Activated CD4-positive, CD25-positive, alpha-beta regulatory T cell treated with anti-CD3 and anti-CD28 coated beads, Interleukin-2, amount 50 U/mL, for 16 hours (primary cell): ENCODE data around the gene OR2A25.

Experiments
- DNase-seq: peaks from one replicate; pipeline ENCODE4 v3.0.0-alpha.2; 2020; ENCODE audit warnings: low read depth, low spot score

OR2A25 gene

GRCh38 chr7:144074374-144074773, 4.8 kb downstream of the OR2A25 start:
- no peak for DNase-seq

DNA sequence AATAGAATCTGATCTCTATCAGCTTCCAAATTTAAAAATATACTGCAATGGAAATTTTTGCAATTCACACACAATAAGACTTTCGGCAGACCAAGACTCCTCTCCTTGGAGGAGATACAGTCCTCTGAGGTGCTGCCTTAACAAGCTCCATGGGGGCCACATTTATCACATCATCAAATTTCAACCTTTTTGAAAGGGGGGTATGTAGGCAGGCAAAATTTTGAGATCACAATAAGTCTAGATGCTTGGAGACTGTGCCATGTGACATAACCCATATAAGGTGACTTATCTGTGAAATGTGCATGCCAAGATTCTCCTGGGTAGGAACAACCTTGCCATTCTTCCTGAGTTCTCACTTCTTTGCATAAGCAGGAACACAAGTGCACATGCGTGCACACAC, 16.4 kb downstream of the OR2A25 start, which contains the start of gene OR2A12:
Gene OR2A12, plus strand, starts transcription at position 301 of the 400 bp plus-strand sequence. CDS start 8,830 bp downstream, outside the sequence.
- DNase-seq, result no peak

GRCh38 chr7:144086730-144087129, 17.1 kb downstream of the OR2A25 start:
- no peak for DNase-seq

DNA sequence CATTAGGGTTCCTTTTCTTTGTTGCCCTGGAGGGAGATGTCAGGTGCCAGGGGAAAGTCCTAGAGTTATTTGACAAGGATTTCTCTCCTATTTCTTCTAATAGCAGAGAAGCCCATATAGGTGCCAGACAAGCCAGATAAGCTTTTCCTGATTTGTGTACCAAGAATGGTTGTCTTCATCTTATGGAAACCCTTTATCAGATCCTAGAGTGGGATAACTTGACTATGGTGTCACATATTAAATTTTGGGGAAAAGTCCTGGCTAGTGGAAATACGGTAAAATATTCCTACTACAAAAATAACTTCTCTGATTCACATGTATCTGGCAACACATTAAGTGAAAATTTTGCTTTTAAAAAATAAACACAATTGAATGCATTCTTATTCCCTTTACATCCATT, 17.6 kb downstream of the OR2A25 start:
- DNase-seq, result no peak

DNA sequence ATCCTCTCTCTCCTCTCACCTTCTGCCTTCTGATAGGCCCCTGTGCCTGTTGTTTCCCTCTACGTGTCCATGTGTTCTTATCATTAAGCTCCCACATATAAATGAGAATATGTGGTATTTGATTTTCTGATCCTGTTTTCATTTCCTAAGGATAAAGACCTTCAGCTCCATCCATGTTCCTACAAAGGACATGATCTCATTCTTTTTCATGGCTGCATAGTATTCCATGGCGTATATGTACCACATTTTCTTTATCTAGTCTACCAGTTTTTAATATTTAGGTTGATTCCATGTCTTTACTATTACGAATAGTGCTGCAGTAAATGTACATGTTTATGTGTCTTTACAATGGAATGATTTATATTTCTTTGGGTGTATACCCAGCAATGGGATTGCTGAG, 21.1 kb downstream of the OR2A25 start:
- no peak for DNase-seq

DNA sequence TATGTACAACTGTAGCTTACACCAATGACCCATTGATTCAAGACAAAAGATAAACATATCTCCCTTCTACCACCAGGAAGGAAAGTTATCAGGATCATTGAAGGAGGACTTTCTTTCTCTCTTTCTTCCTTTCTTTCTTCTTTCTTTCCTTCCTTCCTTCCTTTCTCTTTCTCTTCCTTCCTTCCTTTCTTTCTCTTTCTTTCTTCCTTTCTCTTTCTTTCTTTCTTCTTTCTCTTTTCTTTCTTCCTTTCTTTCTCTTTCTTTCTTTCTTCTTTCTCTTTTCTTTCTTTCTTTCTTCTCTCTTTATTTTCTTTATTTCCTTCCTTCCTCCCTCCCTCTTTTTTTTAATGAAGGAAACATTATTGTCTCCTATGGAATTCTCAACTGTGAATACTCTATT, 29.2 kb downstream of the OR2A25 start:
- DNase-seq, result no peak

DNA sequence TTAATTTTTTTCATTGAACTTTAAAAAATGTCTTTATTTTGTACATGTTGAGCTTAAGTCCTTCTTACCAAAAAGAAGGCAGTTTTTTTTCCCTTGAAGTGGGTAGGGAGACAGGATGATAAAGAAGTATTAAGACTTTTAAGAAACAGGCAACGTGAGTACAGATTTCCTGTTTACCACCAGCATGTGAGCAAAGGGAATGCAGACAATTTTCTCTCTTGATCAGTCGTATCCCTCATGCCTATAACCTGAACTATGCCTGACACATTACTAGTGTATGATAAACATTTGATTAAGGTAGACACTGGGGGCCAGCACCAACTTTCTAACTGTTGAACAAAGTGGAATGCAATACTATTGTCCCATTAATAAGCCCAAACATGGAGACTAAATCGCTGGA, 31.0 kb downstream of the OR2A25 start:
- no peak for DNase-seq

- DNase-seq, result no peak
Observed at GRCh38 chr7:144102041-144102440, 32.4 kb downstream of the OR2A25 start.

- DNase-seq, result no peak
Observed at GRCh38 chr7:144105211-144105610, 35.6 kb downstream of the OR2A25 start.

GRCh38 chr7:144109283-144109682, 39.7 kb downstream of the OR2A25 start, which contains the start of gene OR2A2:
Gene OR2A2 (plus strand): TSS chr7:144109583. CDS start chr7:144109583, 0 bp downstream.
- no peak for DNase-seq

GRCh38 chr7:144110272-144110671, 40.7 kb downstream of the OR2A25 start:
- no peak for DNase-seq

DNA sequence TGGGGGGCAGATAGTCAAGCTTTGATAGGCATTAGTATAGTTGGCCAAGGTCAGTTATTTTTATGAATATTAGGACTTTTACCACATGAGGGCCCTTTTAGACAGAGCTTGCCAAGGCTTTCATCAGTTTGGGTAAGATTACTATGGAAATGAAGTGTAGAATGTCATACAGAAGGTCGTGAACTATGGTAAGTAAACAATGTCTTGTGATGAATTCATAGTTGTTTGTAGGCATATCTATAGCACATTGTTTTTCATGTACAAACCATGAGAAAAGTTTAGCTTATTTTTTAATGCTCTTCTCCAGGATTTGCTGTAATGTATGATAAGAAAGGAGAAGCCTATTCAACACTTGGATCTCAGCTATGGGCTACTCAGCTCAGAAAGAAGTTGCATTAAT, 44.0 kb downstream of the OR2A25 start:
- DNase-seq, result no peak

DNA sequence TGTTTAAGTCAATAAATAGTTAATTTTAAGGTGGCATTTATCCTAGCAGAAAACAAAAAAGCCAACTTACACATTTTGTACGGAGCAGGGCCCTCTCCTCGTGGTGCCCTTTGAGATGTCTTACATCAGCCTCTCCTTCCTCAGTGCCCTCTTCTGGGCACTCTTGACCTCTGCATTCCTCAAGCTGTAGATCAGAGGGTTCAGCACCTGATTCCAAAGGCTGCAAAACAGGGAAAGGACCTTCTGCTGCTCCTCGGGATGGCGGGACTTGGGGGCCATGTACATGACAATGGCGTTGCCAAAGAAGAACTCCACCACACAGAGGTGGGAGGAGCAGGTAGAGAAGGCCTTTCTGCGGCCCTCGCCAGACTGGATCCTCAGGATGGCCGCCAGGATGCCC, 48.7 kb downstream of the OR2A25 start:
- DNase-seq, result no peak

GRCh38 chr7:144122876-144123275, 53.3 kb downstream of the OR2A25 start, which contains the start of gene OR2A14:
Gene OR2A14 (plus strand): TSS chr7:144123176. CDS start chr7:144129113, 5,937 bp downstream.
- DNase-seq, result no peak
